Measurements from ENCODE around the gene KAT6B.

KAT6B gene

DNA sequence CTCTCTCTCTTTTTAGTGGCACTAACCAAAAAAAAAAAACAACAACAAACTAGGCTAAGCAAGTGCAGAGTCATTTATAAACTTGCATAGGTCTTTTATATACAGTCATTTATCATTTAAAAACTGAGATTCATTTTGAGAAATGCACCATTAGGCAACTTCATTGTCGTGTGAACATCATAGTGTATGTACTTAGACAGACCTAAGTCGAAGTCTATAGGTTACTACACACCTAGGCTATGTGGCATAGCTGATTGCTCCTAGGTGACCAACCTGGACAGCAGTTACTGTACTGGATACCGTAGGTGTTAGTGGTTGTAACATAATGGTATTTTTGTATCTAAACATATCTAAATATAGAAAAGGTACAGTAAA lies 175.9 kb downstream of the KAT6B start:
- Mint-ChIP-seq H3K36me3 (peaks cover 4% of the 10 kb centered on the region), H3K27me3 (no peaks in the 10 kb centered on the region), H3K4me3 (no peak overlapping the region), H3K27ac (no peak overlapping the region), H3K4me1 (peaks cover 4% of the 10 kb centered on the region), H3K9me3 (no peaks in the 10 kb centered on the region)
- CTCF ChIA-PET = interaction anchor here (0.6 kb wide), 1 partner anchor 17 kb away, joined by 3 read pairs; no protein-coding TSS in a partner anchor
- no peak for DNase-seq

DNA sequence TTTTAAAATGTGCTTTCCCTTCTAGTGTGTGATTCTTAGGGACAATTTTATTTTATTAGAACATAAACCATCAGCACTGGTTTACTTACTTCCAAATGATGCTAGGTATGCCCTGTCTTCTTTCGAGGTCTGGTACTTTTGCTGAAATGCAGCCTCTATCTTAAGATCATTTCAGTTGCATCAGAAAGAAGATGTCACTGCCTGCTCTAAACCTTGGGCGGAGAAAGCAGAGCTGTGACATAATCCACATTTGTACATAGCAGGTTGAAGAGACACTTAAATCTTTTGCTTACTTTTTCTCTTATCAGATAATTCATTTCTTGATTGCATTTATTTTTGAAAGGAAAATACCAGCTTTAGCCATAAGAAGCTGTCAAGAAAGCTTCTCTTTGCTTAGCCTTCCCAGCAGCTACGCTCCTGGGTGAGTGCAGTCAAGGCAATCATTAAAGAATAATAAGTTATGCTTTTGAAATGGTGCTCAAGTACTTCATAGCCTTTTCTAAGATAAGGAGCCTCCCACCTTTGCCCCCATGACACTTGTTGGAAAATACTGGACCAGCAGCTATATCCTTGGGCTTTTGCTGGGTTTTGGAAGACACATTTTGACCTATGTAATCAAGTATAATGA lies 176.7 kb downstream of the KAT6B start:
- DNase-seq = no peak
- no peak overlapping the region for H3K27ac Mint-ChIP-seq
- no peak overlapping the region for H3K4me3 Mint-ChIP-seq
- peaks cover 12% of the 10 kb centered on the region for H3K4me1 Mint-ChIP-seq
- CTCF ChIA-PET = no interaction called here
- H3K9me3 Mint-ChIP-seq = no peaks in the 10 kb centered on the region
- H3K27me3 Mint-ChIP-seq = no peaks in the 10 kb centered on the region
- peaks cover 4% of the 10 kb centered on the region for H3K36me3 Mint-ChIP-seq

DNA sequence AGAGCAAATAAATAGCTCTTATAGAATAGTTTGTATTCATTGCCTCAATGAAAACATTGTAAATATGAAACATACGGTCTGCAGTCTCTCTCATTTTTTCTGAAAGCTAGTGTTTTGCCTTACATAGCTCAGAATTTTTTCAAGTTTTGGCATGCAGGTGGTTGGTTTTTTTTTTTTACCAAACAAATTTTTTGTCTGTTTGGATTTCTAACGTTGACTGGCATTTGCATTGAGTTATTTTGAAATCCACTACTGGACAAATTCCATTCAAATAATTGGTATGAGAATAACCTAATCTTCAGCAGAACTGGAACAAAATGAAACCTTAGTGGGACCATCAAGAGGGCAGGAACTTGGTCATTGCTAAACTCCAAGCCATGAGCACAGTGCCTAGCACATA lies 177.5 kb downstream of the KAT6B start:
- Mint-ChIP-seq H3K27ac (no peak overlapping the region), H3K27me3 (no peaks in the 10 kb centered on the region), H3K36me3 (peaks cover 4% of the 10 kb centered on the region), H3K9me3 (no peaks in the 10 kb centered on the region), H3K4me3 (no peak overlapping the region), H3K4me1 (peaks cover 18% of the 10 kb centered on the region)
- CTCF ChIA-PET = no interaction called here
- no peak for DNase-seq

DNA sequence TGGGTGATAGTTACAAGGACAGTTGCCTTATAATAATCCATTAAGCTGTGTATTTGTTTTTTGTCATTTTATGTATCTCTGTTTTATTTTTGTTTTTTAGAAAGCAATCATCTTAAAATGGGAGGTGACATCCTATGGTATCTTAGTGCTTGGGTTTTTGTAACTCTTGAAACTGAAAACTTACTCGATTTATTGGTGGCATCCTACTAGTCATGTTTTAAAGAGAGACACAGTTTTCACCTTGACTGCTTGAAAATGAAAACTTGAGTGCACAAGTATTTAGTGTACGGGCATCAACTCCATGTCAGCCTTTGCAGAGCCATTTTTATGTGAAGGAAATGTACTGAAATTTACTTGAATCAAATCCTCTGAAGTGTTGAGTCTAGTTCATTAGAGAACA lies 181.2 kb downstream of the KAT6B start:
- Mint-ChIP-seq H3K4me3 (peak overlapping the region; percentile 51), H3K36me3 (peaks cover 7% of the 10 kb centered on the region), H3K9me3 (no peaks in the 10 kb centered on the region), H3K27ac (peak overlapping the region; percentile 50), H3K27me3 (no peaks in the 10 kb centered on the region), H3K4me1 (peaks cover 25% of the 10 kb centered on the region)
- CTCF ChIA-PET = interaction anchor here (1.0 kb wide), 1 partner anchor 8 kb away, joined by 3 read pairs; no protein-coding TSS in a partner anchor
- DNase-seq = no peak

DNA sequence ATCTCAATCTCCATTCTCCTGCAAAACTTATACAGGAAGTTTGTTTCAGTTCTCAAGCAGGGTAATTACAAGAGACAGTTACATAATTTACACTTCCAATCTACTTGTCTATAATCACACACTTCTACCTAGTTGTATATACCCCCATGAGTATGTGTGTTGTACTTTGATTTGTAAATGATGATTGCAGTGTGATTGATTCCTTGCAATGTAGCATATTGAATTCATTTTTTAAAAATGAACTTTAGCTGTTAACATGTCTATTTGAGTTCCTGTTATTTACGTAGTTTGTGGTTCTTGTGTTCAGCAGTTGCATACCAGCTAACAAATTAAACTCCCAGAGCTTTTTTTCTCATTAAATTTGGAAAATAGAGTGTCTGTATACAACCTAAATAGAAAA lies 182.6 kb downstream of the KAT6B start:
- Mint-ChIP-seq H3K4me1 (peaks cover 37% of the 10 kb centered on the region), H3K4me3 (no peak overlapping the region), H3K36me3 (peaks cover 15% of the 10 kb centered on the region), H3K9me3 (no peaks in the 10 kb centered on the region), H3K27ac (peak overlapping the region; percentile 0), H3K27me3 (no peaks in the 10 kb centered on the region)
- no peak for DNase-seq
- CTCF ChIA-PET = interaction anchor here (1.0 to 2.0 kb wide), 4 partner anchors 11 to 106 kb away, joined by 3 to 6 read pairs (median 4); no protein-coding TSS in a partner anchor

DNA sequence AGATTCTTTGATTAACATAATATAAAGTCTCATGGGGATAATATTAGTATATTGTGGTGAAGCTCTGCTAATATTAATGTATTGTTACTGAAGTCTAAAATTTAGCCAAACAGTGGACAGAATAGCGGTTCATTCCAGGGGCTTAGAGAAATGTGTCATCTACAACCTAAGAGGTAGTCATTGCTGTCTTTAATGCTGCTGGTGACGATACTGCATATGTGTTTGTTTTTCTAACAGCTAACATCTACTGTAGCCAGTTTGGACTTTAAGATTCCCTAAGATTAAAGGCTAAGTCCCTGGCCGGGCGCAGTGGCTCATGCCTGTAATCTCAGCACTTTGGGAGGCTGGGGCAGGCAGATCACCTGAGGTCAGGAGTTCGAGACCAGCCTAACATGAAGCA lies 183.0 kb downstream of the KAT6B start:
- Mint-ChIP-seq H3K27ac (no peak overlapping the region), H3K4me1 (peaks cover 40% of the 10 kb centered on the region), H3K4me3 (no peak overlapping the region), H3K36me3 (peaks cover 15% of the 10 kb centered on the region), H3K9me3 (no peaks in the 10 kb centered on the region), H3K27me3 (no peaks in the 10 kb centered on the region)
- DNase-seq = no peak
- CTCF ChIA-PET = interaction anchor here (1.0 to 2.0 kb wide), 4 partner anchors 10 to 106 kb away, joined by 3 to 6 read pairs (median 4); no protein-coding TSS in a partner anchor

DNA sequence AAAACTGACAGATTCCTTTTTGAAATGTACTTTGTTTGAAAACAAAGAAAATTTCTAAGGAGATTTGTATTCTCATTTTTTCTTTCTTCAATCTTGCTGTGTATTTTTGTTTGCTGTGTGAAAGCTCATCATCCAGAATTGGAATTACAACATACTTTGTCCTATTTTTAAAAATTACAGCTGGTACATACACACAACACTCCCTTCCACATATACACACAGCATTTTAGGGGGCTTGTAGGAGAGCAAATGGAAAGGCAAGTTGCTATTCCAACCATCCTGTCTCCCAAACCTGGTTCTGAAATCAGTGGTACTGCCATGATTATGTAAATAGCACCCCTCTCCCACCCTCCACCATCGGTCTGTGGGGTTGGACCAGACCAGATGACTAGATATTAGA lies 184.0 kb downstream of the KAT6B start:
- H3K4me3 Mint-ChIP-seq = no peak overlapping the region
- no peak for DNase-seq
- no peaks in the 10 kb centered on the region for H3K9me3 Mint-ChIP-seq
- no peaks in the 10 kb centered on the region for H3K27me3 Mint-ChIP-seq
- H3K36me3 Mint-ChIP-seq = peaks cover 17% of the 10 kb centered on the region
- H3K27ac Mint-ChIP-seq = no peak overlapping the region
- peaks cover 49% of the 10 kb centered on the region for H3K4me1 Mint-ChIP-seq
- CTCF ChIA-PET = interaction anchor here (2.0 kb wide), 1 partner anchor 11 kb away, joined by 6 read pairs; no protein-coding TSS in a partner anchor

DNA sequence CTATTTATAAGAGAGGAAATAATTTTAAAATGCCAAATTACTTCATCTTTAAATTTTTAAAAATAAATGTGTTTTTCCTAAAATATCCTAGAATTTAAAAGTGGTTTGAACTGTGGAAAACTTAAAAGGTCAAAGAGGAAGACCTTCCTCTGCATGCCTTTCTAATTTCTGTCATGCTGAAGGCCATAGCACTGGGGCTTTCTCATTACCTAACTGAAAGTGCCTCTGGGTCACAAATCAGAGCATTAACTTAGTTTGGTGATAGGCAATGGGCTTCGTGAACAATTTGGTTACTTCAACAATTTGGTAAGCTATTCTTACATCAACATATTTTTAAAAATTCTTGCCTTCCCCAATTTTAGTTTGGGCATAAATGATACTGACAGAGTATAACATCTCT lies 184.8 kb downstream of the KAT6B start:
- DNase-seq = no peak
- Mint-ChIP-seq H3K36me3 (peaks cover 18% of the 10 kb centered on the region), H3K27me3 (no peaks in the 10 kb centered on the region), H3K4me1 (peaks cover 55% of the 10 kb centered on the region), H3K4me3 (no peak overlapping the region), H3K9me3 (no peaks in the 10 kb centered on the region), H3K27ac (no peak overlapping the region)
- CTCF ChIA-PET = no interaction called here

DNA sequence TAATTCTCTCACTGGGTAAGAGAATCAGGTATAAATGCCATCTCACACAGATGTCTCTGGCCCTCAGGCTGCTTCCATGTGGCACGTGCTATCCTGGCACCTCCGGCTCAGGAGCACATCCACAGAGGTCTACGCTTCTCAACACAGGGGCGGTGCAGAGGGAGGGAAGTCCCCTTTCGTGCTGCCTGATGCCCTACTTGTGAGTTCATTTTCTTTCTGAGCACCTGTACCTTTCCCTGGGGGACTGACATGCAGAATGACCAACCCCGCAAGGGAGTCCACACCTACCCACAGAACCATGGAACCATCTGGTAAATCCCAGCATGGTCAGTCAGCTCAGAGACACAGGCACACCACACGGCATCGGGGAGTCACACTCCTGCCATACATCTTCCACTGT lies 186.1 kb downstream of the KAT6B start:
- no peak for DNase-seq
- Mint-ChIP-seq H3K9me3 (no peaks in the 10 kb centered on the region), H3K27me3 (no peaks in the 10 kb centered on the region), H3K4me1 (peaks cover 51% of the 10 kb centered on the region), H3K4me3 (no peak overlapping the region), H3K36me3 (peaks cover 18% of the 10 kb centered on the region), H3K27ac (no peak overlapping the region)
- CTCF ChIA-PET = no interaction called here

DNA sequence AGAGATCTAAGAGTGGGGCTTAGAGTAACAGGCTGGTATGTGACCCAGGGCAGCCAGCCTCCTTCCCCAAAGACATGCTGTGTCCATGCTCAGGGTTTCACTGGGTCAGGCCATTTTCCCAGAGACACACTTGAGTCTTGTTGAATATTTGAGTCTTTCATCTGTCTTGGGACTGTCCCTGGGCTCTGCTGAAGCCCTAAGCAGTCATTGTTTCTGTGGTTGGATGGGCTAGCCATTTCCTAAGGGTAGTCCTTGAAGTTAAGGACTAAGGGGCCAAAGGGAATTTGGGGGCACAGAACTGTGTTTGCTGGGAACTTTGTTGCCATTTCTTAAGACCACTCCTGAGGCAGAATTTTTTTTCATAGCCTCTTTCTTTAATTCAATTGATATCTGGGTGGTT lies 186.6 kb downstream of the KAT6B start:
- no peak for DNase-seq
- H3K27me3 Mint-ChIP-seq = no peaks in the 10 kb centered on the region
- H3K36me3 Mint-ChIP-seq = peaks cover 18% of the 10 kb centered on the region
- peaks cover 45% of the 10 kb centered on the region for H3K4me1 Mint-ChIP-seq
- CTCF ChIA-PET = no interaction called here
- no peak overlapping the region for H3K4me3 Mint-ChIP-seq
- no peak overlapping the region for H3K27ac Mint-ChIP-seq
- H3K9me3 Mint-ChIP-seq = no peaks in the 10 kb centered on the region

DNA sequence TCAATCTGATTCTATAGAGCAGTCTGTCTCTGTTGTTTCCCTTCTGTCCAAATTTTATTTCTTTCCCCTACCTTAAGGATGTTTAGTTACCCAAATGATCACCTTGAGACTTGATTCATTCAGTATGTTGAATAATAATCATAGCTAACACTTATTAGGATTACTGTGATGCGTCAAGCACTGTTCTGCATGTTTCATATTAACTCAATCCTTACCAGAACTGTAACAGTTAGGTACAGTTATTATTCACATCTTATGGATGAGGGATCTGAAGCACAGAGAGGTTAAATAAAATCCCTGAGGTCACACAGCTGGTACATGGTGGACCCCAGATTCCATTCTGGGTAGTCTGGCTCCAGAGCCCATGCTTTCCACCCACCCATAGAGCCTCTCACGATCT lies 187.1 kb downstream of the KAT6B start:
- Mint-ChIP-seq H3K27ac (no peak overlapping the region), H3K4me3 (no peak overlapping the region), H3K9me3 (no peaks in the 10 kb centered on the region), H3K36me3 (peaks cover 18% of the 10 kb centered on the region), H3K4me1 (peaks cover 40% of the 10 kb centered on the region), H3K27me3 (no peaks in the 10 kb centered on the region)
- no peak for DNase-seq
- CTCF ChIA-PET = interaction anchor here (1.1 kb wide), 1 partner anchor 223 kb away, joined by 3 read pairs; no protein-coding TSS in a partner anchor

DNA sequence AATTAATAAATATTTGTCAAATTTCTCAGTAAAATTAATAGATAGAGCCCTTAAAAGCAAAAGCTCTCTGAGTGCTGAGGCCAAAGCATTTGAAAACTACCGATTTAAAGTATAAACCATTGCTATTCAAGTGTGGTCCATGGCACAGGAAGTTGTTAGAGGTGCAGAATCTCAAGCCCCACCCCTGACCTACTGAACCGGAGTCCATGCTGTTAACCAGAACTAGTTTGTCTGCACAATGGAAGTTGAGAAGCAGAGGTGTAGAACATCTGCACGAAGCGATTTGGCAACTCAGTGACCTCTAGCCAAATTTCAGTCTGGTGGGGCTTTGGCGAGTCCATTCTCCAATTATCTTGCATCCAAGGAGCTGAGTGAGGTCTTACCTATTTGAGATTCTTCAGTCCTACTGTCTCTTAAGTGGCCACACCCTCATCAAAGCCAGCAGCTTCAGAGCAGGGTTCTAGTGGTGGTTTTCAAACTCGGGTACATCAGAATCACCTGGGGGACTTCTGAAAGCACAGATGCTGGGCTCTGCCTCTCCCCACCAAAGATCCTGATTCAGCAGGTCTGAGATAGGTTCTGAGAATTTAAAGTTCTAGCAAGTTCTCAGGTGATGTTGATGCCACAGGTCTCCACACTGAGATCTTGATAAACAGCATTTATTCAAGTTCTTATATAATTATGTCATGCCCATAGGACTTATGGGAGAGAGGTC lies 188.3 kb downstream of the KAT6B start:
- Mint-ChIP-seq H3K27me3 (no peaks in the 10 kb centered on the region), H3K27ac (peak overlapping the region; percentile 68), H3K36me3 (peaks cover 18% of the 10 kb centered on the region), H3K9me3 (no peaks in the 10 kb centered on the region), H3K4me3 (no peak overlapping the region), H3K4me1 (peaks cover 34% of the 10 kb centered on the region)
- DNase-seq = peak; percentile 46
- CTCF ChIA-PET = interaction anchor here (1.1 kb wide), 1 partner anchor 222 kb away, joined by 3 read pairs; no protein-coding TSS in a partner anchor

DNA sequence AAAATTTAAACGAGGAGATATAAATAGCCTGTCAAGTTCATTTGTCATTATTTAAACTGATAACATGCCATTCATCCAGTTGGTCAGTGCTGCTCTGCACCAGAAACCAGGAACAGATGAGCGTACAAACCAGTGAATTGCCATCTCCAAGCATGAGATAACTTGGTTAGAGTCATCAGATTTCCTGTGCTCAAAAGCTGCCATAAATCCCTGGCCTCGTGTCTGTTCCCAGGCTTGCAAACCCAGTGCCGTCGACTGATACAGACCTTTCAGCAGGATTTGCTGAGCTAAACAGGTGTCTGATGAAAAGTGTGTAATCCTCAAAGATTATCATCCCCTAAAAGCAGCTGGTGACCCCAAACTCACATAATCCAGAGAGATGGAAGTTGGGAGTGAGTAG lies 189.0 kb downstream of the KAT6B start:
- Mint-ChIP-seq H3K27me3 (no peaks in the 10 kb centered on the region), H3K36me3 (peaks cover 18% of the 10 kb centered on the region), H3K4me3 (no peak overlapping the region), H3K9me3 (no peaks in the 10 kb centered on the region), H3K4me1 (peaks cover 34% of the 10 kb centered on the region), H3K27ac (no peak overlapping the region)
- no peak for DNase-seq
- CTCF ChIA-PET = interaction anchor here (0.6 to 1.4 kb wide), 3 partner anchors 8 to 391 kb away, joined by 3 to 7 read pairs (median 3); no protein-coding TSS in a partner anchor

DNA sequence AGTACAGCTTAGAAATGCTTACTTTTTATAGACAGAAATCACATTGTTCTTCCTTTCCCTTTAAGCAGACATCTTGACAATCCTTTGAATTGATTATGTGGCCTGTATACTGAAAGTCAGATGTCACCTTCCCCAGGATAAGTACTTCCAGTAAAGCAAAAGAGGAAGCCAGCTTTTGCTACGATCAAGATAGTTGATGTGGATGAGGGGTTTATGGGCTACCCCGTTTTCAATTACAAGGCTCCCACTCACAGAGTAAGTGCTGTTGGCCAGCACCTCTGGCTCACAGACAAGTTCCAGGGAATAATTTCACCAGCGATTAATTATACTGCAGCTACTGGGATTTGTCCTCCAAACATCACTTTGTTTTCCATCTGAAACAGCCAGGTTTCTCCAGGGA lies 189.9 kb downstream of the KAT6B start:
- no peaks in the 10 kb centered on the region for H3K27me3 Mint-ChIP-seq

More for the DNA sequence above, 189.9 kb downstream of the KAT6B start:
- H3K4me3 Mint-ChIP-seq = no peak overlapping the region
- H3K4me1 Mint-ChIP-seq = peaks cover 34% of the 10 kb centered on the region
- CTCF ChIA-PET = interaction anchor here (0.6 to 1.4 kb wide), 4 partner anchors 9 to 392 kb away, joined by 3 to 7 read pairs (median 3); no protein-coding TSS in a partner anchor
- no peak overlapping the region for H3K27ac Mint-ChIP-seq
- no peaks in the 10 kb centered on the region for H3K9me3 Mint-ChIP-seq
- no peak for DNase-seq
- peaks cover 21% of the 10 kb centered on the region for H3K36me3 Mint-ChIP-seq
